ENCODE results near the gene GAREM1.

DNA sequence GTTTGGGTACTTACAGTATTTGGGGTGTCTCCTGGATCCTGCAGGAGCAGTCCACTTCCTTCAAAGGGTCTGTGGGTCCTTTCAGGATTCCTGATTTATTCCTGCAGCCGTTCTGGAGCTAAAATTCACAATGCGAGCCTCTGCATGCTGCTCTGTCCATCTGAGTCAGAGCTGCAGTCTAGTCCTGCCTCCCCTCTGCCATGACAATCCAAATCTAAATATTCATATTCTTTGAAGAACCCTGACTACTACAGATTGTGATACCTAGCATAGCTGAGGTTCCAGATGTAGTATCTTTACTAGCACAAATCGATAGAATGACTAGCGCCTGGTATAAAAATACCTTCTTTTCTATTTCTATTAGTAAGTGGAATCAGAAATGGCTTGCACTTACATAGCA is 31.3 kb upstream of the GAREM1 start:
- TF ChIP-seq, protein P1, sequence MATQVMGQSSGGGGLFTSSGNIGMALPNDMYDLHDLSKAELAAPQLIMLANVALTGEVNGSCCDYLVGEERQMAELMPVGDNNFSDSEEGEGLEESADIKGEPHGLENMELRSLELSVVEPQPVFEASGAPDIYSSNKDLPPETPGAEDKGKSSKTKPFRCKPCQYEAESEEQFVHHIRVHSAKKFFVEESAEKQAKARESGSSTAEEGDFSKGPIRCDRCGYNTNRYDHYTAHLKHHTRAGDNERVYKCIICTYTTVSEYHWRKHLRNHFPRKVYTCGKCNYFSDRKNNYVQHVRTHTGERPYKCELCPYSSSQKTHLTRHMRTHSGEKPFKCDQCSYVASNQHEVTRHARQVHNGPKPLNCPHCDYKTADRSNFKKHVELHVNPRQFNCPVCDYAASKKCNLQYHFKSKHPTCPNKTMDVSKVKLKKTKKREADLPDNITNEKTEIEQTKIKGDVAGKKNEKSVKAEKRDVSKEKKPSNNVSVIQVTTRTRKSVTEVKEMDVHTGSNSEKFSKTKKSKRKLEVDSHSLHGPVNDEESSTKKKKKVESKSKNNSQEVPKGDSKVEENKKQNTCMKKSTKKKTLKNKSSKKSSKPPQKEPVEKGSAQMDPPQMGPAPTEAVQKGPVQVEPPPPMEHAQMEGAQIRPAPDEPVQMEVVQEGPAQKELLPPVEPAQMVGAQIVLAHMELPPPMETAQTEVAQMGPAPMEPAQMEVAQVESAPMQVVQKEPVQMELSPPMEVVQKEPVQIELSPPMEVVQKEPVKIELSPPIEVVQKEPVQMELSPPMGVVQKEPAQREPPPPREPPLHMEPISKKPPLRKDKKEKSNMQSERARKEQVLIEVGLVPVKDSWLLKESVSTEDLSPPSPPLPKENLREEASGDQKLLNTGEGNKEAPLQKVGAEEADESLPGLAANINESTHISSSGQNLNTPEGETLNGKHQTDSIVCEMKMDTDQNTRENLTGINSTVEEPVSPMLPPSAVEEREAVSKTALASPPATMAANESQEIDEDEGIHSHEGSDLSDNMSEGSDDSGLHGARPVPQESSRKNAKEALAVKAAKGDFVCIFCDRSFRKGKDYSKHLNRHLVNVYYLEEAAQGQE (IDR thresholded peaks at IDR 0.05): no peak
- TF ChIP-seq, protein P2, sequence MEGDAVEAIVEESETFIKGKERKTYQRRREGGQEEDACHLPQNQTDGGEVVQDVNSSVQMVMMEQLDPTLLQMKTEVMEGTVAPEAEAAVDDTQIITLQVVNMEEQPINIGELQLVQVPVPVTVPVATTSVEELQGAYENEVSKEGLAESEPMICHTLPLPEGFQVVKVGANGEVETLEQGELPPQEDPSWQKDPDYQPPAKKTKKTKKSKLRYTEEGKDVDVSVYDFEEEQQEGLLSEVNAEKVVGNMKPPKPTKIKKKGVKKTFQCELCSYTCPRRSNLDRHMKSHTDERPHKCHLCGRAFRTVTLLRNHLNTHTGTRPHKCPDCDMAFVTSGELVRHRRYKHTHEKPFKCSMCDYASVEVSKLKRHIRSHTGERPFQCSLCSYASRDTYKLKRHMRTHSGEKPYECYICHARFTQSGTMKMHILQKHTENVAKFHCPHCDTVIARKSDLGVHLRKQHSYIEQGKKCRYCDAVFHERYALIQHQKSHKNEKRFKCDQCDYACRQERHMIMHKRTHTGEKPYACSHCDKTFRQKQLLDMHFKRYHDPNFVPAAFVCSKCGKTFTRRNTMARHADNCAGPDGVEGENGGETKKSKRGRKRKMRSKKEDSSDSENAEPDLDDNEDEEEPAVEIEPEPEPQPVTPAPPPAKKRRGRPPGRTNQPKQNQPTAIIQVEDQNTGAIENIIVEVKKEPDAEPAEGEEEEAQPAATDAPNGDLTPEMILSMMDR (IDR thresholded peaks at IDR 0.05; ENCODE audit: low read depth, low read length, missing input control): no peak
